ENCODE data around the gene HPCAL1. TPM values are rescaled to one million over a fixed set of nuclear protein-coding genes. Genes with fewer than 3 reads are reported as not detected.
A peak's percentile ranks its signal among the peaks of the same experiment; 100 is the strongest.

HPCAL1 gene
- total RNA-seq, 2 donors from 2014 or later = 22.5 to 203 TPM

GRCh38 chr2:10408649-10409579, 106.2 kb downstream of the HPCAL1 start:
- intact Hi-C loops (cut with DNase I) = loop anchor here (5.0 kb wide), 4 partner anchors 67 to 287 kb away; partner anchors contain the start of genes HPCAL1 and RRM2
- peak overlapping the region; percentile 38 to 47 for H3K27ac ChIP-seq
- H3K27me3 ChIP-seq (replicated peaks; ENCODE audit: insufficient read depth) = no peaks in the 10 kb centered on the region
- peaks cover 2% of the 10 kb centered on the region for H3K4me1 ChIP-seq (replicated peaks)
- peak; percentile 84 for DNase-seq (ENCODE audit: low spot score)
- no peak overlapping the region for H3K4me3 ChIP-seq
- no peak for TF ChIP-seq POLR2A (IDR thresholded peaks at IDR 0.05)
- peak; percentile 64 for TF ChIP-seq POLR2AphosphoS5 (IDR thresholded peaks at IDR 0.05)
- TF ChIP-seq, protein P1, sequence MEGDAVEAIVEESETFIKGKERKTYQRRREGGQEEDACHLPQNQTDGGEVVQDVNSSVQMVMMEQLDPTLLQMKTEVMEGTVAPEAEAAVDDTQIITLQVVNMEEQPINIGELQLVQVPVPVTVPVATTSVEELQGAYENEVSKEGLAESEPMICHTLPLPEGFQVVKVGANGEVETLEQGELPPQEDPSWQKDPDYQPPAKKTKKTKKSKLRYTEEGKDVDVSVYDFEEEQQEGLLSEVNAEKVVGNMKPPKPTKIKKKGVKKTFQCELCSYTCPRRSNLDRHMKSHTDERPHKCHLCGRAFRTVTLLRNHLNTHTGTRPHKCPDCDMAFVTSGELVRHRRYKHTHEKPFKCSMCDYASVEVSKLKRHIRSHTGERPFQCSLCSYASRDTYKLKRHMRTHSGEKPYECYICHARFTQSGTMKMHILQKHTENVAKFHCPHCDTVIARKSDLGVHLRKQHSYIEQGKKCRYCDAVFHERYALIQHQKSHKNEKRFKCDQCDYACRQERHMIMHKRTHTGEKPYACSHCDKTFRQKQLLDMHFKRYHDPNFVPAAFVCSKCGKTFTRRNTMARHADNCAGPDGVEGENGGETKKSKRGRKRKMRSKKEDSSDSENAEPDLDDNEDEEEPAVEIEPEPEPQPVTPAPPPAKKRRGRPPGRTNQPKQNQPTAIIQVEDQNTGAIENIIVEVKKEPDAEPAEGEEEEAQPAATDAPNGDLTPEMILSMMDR (IDR thresholded peaks at IDR 0.05) = peak; percentile 87 to 97 (median 92)
- WGBS = 22% methylated on average over 24 of the region's 24 CpGs
- H3K36me3 ChIP-seq = no peaks in the 10 kb centered on the region
- H3K9me3 ChIP-seq = no peaks in the 10 kb centered on the region

DNA sequence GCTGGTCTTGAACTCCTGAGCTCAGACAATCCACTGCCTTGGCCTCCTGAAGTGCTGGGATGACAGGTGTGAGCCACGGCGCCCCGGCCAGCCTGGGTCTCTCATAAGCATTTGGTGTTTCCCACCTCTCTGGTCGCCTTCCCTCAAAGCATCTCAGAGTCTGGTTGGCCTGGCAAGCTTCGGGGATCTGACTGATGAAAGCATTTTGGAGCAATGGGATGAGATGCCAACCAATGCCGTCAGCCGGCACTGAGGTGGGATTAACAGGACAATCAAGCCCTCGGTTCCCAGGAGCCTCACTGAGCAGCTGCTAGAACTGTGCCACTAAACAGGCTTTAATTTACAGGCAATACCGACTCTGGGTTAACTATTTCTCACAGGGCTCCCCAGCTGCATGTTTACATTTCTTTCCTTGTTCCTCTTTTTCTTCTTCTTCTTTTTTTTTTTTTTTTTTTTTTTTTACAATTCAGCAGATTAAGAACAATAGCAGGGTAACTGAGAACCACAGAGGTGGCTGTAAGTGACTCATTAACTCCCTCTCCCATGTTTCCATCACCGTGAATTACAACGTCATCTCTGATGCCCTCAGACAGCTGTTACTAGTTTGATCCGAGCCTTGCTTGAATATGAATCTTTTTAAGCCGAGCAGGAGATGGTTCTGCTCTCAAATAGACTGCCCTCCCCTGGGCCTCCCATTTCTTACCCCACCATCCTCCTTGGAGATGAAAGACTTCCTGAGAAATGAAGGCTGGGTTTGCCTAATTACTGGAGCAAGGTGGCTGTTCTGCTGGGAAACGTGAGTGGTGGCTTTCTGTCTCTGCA, 107.5 kb downstream of the HPCAL1 start:
- H3K4me1 ChIP-seq (replicated peaks) = peaks cover 1% of the 10 kb centered on the region
- TF ChIP-seq, protein P1 (IDR thresholded peaks at IDR 0.05) = no peak
- TF ChIP-seq POLR2AphosphoS5 (IDR thresholded peaks at IDR 0.05) (no peak), POLR2A (IDR thresholded peaks at IDR 0.05) (no peak)
- H3K27ac ChIP-seq = no peak overlapping the region
- no peak overlapping the region for H3K4me3 ChIP-seq
- H3K9me3 ChIP-seq = no peaks in the 10 kb centered on the region
- H3K27me3 ChIP-seq (replicated peaks; ENCODE audit: insufficient read depth) = no peaks in the 10 kb centered on the region
- no peak for DNase-seq (ENCODE audit: low spot score)
- intact Hi-C loops (cut with DNase I) = no loop called here
- H3K36me3 ChIP-seq = no peaks in the 10 kb centered on the region
- 74% methylated on average over 14 of the region's 14 CpGs for WGBS

- H3K27ac ChIP-seq = no peak overlapping the region
- H3K4me3 ChIP-seq = no peak overlapping the region
- TF ChIP-seq POLR2A (IDR thresholded peaks at IDR 0.05) (no peak), POLR2AphosphoS5 (IDR thresholded peaks at IDR 0.05) (no peak)
- TF ChIP-seq, protein P1 (IDR thresholded peaks at IDR 0.05) = no peak
- H3K4me1 ChIP-seq (replicated peaks) = no peaks in the 10 kb centered on the region
- WGBS = 84% methylated on average over 13 of the region's 13 CpGs
- DNase-seq (ENCODE audit: low spot score) = no peak
- intact Hi-C loops (cut with DNase I) = no loop called here
- no peaks in the 10 kb centered on the region for H3K36me3 ChIP-seq
- no peaks in the 10 kb centered on the region for H3K27me3 ChIP-seq (replicated peaks; ENCODE audit: insufficient read depth)
- H3K9me3 ChIP-seq = no peaks in the 10 kb centered on the region
Observed at GRCh38 chr2:10410823-10411437, 108.2 kb downstream of the HPCAL1 start.

- no peaks in the 10 kb centered on the region for H3K9me3 ChIP-seq
- 86% methylated on average over 8 of the region's 8 CpGs for WGBS
- no peak for DNase-seq (ENCODE audit: low spot score)
- H3K4me1 ChIP-seq (replicated peaks) = no peaks in the 10 kb centered on the region
- no peaks in the 10 kb centered on the region for H3K27me3 ChIP-seq (replicated peaks; ENCODE audit: insufficient read depth)
- intact Hi-C loops (cut with DNase I) = no loop called here
- no peak overlapping the region for H3K4me3 ChIP-seq
- no peak overlapping the region for H3K27ac ChIP-seq
- TF ChIP-seq, protein P1 (IDR thresholded peaks at IDR 0.05) = no peak
- TF ChIP-seq POLR2AphosphoS5 (IDR thresholded peaks at IDR 0.05) = no peak
- no peak for TF ChIP-seq POLR2A (IDR thresholded peaks at IDR 0.05)
- no peaks in the 10 kb centered on the region for H3K36me3 ChIP-seq
Observed at GRCh38 chr2:10411557-10411956, 108.9 kb downstream of the HPCAL1 start.

All from prostate gland (tissue), 2 donors.